Measurements from ENCODE around the gene SMIM38.

SMIM38 gene

DNA sequence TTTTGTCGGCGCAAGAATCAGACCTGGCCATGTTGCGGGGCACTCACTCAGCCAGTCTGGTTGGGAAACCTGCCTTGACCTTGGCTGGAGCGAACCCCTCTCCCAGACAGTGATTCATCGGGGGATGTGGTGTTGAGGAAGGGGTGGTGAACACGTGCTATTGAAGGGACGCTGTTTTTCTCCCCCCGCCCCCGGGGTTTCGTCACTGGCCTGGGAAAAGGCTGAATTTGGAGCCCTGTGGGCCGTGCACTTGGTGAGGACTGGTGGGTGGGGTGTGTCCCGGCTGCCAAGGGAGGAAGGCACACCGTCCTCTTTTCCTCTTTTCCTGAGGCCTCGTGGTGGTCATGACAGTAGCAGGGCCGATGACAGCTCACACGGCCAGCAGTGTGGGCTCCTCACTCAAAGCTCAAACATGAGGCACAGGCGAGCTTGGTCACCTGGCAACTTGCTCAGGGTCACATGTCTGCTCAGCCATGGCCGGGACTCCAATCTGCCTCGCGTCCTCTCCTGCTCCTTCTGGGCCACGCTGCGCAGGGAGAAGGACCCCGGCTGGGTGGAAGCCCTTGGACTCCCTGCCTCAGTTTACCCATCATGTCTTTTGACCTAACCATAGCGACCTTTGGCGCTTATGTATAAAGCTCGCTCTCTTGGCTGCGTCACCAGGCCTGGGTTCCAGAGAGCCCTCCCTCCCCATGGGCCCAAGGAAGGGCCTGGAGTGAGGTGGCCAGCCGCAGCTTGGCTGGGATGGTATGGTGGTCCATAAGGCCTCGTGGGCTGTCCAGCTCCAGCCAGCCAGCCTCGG lies 49.4 kb downstream of the SMIM38 start:
- DNase-seq, result peak; percentile 7

Measured in right hindlimb (tissue), 1 donor.